Fibroblast of the aortic adventitia (primary cell): ENCODE measurements around the gene MSX1. TPM values are rescaled to one million over a fixed set of nuclear protein-coding genes. Genes with fewer than 3 reads are reported as not detected.

Source experiments
- DNase-seq: peaks from one replicate; pipeline ENCODE4 v3.0.0-alpha.2; 2010; ENCODE audit warnings: low read depth
- H3K4me3 ChIP-seq: 2 replicates; pipeline ENCODE4 v1.5.1; 2011; ENCODE audit warnings: low read depth, mild to moderate bottlenecking, control low read depth, low read length, moderate library complexity
- CTCF ChIP-seq: IDR thresholded peaks from 2 replicates; pipeline ENCODE4 v1.5.1; 2011; ENCODE audit warnings: mild to moderate bottlenecking, low read length, control low read depth, inconsistent platforms; ENCODE audit not compliant: insufficient read depth
- total RNA-seq: library from RNA; depleted of rRNA; stranded (reverse); fragments of >200 nt; gene quantifications from 2 replicates; pipeline ENCODE4 v1.2.3, GENCODE V29; 2012; ENCODE audit warnings: low replicate concordance

The MSX1 gene
- total RNA-seq, 1 donor, result 17.6 TPM

GRCh38 chr4:4874254-4874653 is 14.8 kb downstream of the MSX1 start:
- no peak overlapping the region for H3K4me3 ChIP-seq
- TF ChIP-seq CTCF, result no peak
- DNase-seq, result no peak

- DNase-seq, result no peak
- no peak overlapping the region for H3K4me3 ChIP-seq
- TF ChIP-seq CTCF, result no peak
Measured at GRCh38 chr4:4875147-4875546, 15.7 kb downstream of the MSX1 start.

- TF ChIP-seq CTCF, result no peak
- DNase-seq, result no peak
- H3K4me3 ChIP-seq, result no peak overlapping the region
Measured at GRCh38 chr4:4875611-4876010, 16.1 kb downstream of the MSX1 start.

- TF ChIP-seq CTCF, result no peak
- no peak overlapping the region for H3K4me3 ChIP-seq
- DNase-seq, result no peak
Measured at GRCh38 chr4:4876945-4877661, 17.6 kb downstream of the MSX1 start.

- no peak overlapping the region for H3K4me3 ChIP-seq
- peak; percentile 39 for TF ChIP-seq CTCF
Measured at GRCh38 chr4:4880492-4880891, 21.0 kb downstream of the MSX1 start.

GRCh38 chr4:4881432-4881831 is 22.0 kb downstream of the MSX1 start:
- DNase-seq, result peak; percentile 40
- TF ChIP-seq CTCF, result no peak
- no peak overlapping the region for H3K4me3 ChIP-seq

More at GRCh38 chr4:4880492-4880891, 21.0 kb downstream of the MSX1 start:
- no peak for DNase-seq

GRCh38 chr4:4884611-4885010 is 25.1 kb downstream of the MSX1 start:
- no peak overlapping the region for H3K4me3 ChIP-seq
- no peak for DNase-seq
- no peak for TF ChIP-seq CTCF
